NOMO-1 (cell line): ENCODE results near the gene GPR180.
A peak's percentile ranks its signal among the peaks of the same experiment; 100 is the strongest.

Experiments used
- DNase-seq, 2 experiments: peaks; one replicate each; lab custom pipeline; 2025; ENCODE audit not compliant: unreplicated experiment in 2 of 2; lab: John Stamatoyannopoulos, UW

The GPR180 gene

DNA sequence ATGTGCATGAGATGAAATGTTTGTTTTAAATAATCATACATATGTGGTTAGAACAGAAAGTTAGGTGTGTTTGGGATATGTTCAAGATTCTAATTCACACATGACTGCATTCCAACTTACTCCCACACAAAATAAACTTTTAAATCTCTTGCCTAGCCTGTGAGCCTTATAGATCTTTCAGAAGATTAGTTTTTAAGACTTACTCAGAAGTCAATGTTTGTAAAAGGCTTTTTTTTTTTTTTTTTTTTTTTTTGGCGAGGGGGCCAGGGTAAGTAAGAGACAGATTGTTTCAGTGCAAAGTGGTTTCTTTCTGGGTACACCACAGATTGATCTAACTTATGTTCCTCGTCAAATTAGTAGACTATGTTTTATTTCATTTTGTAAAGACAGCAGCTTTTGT lies 39.1 kb downstream of the GPR180 start:
- no peak for DNase-seq

- DNase-seq, result no peak
Observed at GRCh38 chr13:94641409-94641941, 39.8 kb downstream of the GPR180 start.

GRCh38 chr13:94646904-94647303 lies 45.2 kb downstream of the GPR180 start:
- DNase-seq, result no peak

DNA sequence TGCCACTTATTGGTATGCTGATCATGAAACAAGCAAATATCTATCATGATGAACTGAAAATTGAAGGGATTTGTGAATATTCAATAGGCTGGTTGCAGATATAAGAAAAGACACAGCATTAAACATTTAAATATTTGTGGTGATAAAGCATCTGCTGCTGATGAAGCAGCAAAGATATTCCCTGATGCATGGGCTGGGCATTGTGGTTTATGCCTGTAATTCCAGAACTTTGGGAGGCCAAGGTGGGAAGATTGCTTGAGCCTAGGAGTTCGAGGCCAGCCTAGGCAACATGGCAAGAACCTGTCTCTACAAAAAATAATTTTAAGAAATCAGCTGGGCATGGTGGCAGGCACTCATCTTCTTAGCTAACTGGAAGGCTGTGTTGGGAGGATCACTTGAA lies 54.5 kb downstream of the GPR180 start:
- no peak for DNase-seq

DNA sequence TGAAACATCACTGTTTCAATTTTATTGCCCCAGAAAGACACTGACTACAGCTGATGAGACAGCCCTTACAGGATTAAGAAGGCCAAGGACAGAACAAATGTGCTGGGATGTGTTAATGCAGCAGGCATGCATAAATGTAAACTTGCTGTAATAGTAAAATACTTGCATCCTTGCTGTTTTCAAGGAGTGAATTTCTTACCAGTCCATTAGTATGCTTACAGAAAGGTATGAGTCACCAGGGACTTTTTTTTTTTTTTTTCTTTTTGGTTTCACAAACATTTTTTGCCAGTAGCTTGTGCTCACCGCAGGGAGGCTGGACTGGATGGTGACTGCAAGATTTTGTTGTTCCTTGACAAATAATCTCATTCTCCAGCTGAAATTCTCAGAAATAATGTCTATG lies 55.1 kb downstream of the GPR180 start:
- no peak for DNase-seq

- no peak for DNase-seq
Observed at GRCh38 chr13:94657167-94657566, 55.5 kb downstream of the GPR180 start.

DNA sequence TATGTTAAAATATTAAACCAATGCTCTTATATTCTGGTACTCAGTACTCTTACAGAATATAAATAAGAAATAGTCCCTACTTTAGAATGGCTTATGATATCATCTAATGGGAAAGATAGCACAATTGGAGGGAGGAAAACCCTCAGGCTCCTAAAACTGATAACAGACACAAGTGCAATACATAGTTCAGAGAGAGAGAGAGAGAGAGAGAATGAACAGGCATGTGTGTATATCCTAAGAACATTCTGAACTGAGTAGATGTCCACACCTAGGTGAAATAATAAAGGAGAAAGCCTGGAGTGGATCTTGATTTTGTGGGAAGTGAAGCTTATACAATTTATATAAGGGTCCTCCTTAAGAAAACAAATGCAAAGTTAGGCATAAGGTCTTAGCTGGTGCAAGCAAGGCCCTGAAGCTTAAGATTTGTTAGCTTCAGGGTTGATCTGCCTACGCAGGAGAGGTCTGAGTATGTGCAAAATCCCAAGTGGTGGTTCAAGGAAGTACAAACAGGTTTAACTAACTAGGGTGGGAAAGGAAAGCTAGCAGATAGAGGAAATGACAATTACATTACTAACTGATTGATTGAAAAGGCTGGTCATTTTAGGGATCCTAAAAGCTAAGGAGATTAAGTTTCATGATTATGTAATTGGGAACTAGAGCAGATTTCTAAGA lies 57.4 kb downstream of the GPR180 start:
- DNase-seq, result no peak

DNA sequence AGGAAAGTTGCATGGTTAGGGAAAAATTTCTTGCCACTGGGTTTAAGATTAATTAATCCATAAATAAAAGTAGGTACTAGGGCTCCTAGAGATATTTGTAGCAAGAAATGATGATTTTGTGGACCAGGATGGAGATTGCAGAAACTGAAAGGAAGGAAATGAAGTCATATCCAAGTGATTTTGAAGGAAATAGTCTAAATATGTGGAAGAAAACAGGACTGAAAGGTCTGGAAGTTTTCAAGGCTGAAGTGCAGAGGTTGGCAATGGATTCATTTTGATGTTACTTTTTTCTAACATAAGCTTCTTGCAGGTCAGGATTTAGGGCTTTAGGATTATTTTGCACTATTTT lies 57.9 kb downstream of the GPR180 start:
- no peak for DNase-seq

GRCh38 chr13:94660695-94661326 lies 59.2 kb downstream of the GPR180 start:
- DNase-seq, result no peak

DNA sequence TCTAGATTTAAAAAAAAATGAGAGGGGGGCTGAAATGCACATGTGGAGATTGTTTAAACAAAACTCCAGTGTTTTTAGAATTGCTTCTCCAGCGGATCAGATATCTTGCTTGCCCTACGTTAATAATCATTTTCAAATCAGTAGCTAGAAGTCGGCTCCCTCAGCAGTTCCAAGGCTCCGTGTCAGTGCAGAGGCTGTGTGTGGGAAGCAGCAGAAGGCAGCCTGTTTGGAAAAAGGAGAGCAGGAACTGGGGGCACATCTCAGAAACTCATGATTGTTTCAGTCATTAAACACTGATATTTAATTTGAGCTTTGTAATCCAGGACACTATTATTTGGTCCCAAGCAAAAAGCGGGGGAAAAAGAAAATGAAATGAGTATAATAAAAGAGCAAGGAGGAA lies 59.7 kb downstream of the GPR180 start:
- DNase-seq, result no peak

DNA sequence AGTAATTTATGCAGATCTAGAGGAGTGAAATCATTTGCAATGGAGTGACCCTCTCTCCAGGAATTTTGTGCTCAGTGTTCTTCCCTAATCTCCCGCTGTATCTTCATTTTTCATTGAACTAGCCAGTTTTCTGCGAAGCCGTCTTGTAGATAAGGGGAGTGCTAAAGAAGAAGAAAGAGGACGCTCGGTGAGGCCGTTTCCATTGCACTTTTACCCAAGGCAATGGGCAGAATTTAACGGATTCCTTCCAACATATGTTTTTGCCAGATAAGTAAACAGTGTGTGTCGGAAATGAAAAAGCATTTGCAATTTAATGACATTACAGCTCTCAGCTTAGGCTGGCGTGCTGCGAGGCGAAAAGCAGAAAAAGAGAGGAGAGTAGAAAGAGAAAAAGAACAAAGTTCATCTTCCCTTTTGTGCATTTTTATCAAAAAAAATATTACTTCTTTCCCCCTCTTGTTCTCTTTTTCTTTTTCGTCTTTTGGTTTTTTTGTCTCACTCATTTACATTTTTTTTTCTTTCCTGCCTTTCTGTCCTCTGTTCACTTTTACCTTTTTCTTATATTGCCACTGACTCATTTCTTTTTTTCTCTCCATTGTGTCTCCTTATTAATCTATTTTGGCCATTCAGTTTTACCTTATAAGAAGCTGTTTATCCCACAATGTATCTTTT lies 60.8 kb downstream of the GPR180 start:
- no peak for DNase-seq

DNA sequence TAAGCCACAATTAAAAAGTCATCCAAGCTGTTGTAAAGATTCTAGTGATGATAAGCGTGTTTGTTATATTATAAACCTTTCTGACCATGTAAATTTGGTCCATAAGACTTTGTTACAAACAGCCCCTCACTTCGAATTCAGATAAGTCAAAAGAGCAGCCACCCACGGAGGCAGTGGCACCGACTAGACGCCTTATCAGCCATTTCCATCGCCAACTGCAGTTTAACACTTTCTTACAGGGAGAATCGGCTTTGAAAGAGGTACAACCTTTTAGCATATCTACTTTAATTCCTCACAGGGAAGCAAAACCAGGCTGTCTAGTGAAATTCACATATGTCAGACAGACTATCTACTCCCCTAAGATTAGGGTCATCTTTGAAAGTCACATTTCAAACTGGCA lies 63.2 kb downstream of the GPR180 start:
- DNase-seq, result no peak

DNA sequence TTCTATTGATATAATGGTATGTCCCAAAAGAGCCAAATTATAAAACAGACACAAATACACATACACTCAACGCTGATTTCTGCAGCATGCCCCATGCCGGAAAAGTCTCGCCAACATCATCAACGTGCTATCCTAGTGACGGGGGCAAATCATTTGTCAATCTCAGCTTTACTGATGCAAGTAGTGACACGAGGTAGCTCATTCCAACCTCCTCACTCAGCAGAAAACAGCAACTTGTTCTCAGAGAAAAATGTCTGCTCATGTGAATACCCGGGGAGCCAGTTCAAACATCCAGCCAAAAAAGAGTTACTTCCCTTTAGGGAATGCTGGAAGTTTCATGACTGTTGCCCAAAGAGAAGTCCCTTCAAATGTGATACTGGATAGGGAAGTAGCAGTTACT lies 64.4 kb downstream of the GPR180 start:
- DNase-seq, result no peak

- no peak for DNase-seq
Observed at GRCh38 chr13:94667190-94667589, 65.5 kb downstream of the GPR180 start.

DNA sequence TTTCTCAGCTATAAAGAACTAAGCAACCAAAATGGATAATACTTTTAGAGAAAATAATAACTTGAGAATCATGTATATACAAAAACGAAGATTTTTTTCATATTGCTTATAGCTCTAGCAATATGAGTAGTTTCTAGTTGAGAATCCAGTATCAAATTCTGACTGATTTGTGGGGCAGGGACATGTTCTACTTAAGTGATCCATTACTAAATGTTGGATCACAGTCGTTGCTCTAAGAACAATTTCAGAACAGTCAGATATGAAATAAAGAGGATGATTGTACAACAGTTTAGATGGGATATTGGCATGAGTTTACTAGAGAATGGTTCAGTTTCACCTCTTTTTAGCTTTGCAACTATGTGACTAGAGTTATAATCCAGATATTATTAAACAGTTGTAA lies 70.7 kb downstream of the GPR180 start:
- DNase-seq, result no peak

GRCh38 chr13:94673851-94674250 lies 72.2 kb downstream of the GPR180 start:
- DNase-seq, result no peak

GRCh38 chr13:94674609-94675348 lies 73.1 kb downstream of the GPR180 start:
- DNase-seq, result peak in 1 of 2 experiments; percentile 3

GRCh38 chr13:94677799-94678198 lies 76.1 kb downstream of the GPR180 start:
- no peak for DNase-seq

DNA sequence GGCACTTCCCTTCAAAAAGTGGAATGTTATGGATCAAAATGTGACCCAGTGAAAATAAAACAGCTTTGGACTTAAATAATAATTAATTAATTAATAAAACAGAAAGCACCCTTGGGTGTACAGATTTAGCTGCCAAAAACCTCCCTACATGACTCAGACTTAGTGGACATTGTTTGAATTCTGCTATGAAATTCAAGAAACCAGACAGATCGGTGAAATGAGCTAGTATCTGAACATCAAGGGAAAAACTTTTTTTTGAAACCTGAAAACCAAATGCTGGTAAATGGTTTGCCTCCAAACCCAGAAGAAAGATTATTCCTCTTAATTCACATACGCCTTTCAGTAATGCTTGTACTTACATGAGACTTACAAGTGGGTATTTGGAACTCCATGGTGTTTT lies 77.2 kb downstream of the GPR180 start:
- DNase-seq, result no peak

DNA sequence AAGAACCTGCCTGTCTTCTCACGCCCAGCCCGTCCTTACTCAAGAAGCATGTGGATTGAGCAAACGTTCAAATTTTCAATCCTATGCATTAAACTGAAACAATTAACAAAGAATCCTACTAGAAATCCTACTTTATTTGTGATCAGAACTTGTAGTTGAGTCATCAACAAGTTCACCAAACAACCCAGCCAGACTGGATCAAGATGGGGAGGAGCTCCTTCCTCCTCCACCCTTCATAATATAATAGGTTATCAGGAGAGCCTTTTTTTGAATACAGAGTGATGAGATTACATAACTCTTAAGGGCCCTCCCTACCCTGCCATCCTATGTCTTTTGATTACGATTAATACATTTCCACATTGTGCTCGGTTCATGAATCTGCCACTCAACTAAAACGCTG lies 78.0 kb downstream of the GPR180 start:
- DNase-seq, result no peak

- no peak for DNase-seq
Observed at GRCh38 chr13:94682229-94682628, 80.6 kb downstream of the GPR180 start.
